Measurements from ENCODE around the gene CAMK2D.

Gene CAMK2D

DNA sequence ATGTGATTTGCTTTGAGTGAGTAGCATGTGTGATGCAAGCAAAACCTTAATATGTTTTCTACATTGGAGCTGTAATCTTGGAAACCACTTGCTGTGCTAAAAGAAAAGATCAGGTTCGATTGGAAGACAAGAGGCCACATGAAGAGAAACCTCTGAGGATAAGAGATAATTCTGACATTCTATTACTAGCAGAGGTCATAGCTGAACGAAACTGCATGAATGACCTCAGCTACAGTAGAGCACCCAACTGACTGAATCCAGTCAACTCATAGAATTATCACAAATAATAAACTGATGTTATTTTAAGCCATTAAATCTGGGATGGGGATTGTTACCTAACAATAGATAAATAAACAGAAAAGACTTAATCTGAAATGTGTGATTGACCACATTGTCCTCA lies 147.1 kb downstream of the CAMK2D start:
- DNase-seq (ENCODE audit: extremely low read depth in 1 of 2, low read depth in 1 of 2): no peak

DNA sequence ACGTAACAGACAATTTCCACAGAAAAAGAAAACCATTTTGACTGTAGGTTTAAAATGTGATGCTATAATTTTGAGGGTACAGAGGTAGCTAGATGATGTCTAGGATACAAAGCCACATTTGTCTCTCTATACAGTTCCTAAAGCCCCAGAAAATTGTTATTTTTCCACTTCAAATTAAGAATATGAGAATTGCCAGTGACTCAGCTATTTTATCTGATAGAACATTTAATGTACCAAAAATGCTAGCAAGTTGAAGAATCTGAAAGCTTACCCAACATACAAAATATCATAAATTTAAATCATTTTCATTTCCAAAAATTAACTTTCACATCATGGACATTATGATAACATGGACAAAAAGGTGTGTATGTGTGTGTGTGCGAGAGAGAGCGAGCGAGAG lies 148.0 kb downstream of the CAMK2D start:
- no peak for DNase-seq (ENCODE audit: extremely low read depth in 1 of 2, low read depth in 1 of 2)

DNA sequence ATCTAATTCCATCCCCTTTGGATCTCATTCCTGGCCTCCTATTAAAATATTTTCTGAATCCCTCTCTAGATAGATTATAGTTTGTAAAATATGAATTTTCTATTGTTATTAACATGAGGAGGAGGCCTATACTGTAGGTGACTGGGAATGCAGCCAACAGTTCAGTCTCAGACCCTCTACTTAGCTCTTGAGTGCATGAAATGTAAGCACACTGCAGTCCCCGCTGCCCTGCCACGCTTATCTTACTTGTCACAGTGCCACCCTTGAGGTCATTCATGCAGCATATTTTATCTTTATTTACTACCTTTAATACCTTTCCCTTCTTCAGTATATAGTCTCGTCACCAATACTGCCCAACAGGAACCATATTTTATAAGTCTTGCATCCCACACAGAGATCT lies 151.0 kb downstream of the CAMK2D start:
- no peak for DNase-seq (ENCODE audit: extremely low read depth in 1 of 2, low read depth in 1 of 2)

DNA sequence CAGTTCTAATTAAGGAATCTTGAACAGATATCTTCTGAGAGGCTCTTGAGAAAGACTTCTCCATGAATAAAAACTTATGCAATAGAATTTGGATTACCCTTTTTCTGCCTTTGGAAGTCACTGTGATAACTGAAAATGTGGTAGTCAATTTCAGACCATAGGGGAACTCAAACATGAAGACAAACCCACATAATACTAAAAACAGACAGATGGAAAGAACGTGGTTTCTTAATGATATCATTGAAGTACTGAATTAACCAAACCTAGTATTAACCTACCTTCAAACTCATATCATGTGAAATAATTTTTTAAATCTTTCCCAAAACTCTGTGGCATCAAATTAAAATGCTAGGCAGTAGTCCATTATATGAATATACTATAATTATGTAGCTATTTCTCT lies 153.5 kb downstream of the CAMK2D start:
- no peak for DNase-seq (ENCODE audit: extremely low read depth in 1 of 2, low read depth in 1 of 2)

- DNase-seq (ENCODE audit: extremely low read depth in 1 of 2, low read depth in 1 of 2): no peak
These were observed 154.3 kb downstream of the CAMK2D start for GRCh38 chr4:113607147-113607720.

- no peak for DNase-seq (ENCODE audit: extremely low read depth in 1 of 2, low read depth in 1 of 2)
These were observed 156.6 kb downstream of the CAMK2D start for GRCh38 chr4:113604955-113605354.

- DNase-seq (ENCODE audit: extremely low read depth in 1 of 2, low read depth in 1 of 2): no peak
These were observed 157.6 kb downstream of the CAMK2D start for GRCh38 chr4:113603911-113604310.

- no peak for DNase-seq (ENCODE audit: extremely low read depth in 1 of 2, low read depth in 1 of 2)
These were observed 158.8 kb downstream of the CAMK2D start for GRCh38 chr4:113602646-113603228.

GRCh38 chr4:113601636-113602035 lies 159.9 kb downstream of the CAMK2D start:
- DNase-seq (ENCODE audit: extremely low read depth in 1 of 2, low read depth in 1 of 2): no peak

GRCh38 chr4:113596396-113596795 lies 165.1 kb downstream of the CAMK2D start:
- no peak for DNase-seq (ENCODE audit: extremely low read depth in 1 of 2, low read depth in 1 of 2)

DNA sequence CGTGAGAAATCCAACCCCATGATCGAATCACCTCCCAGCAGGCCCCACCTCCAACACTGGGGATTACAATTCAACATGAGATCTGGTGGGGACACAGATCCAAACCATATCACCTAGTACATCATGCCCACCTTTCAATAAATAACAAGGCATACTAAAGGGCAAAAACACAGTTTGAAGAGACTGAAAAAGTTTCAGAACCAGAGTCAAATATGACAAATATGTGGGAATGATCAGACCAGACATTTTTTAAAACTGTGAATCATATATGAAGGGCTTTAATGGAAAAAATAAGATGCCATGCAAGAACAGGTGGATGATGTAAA lies 167.3 kb downstream of the CAMK2D start:
- DNase-seq (ENCODE audit: extremely low read depth in 1 of 2, low read depth in 1 of 2): no peak

GRCh38 chr4:113593400-113594230 lies 167.9 kb downstream of the CAMK2D start:
- no peak for DNase-seq (ENCODE audit: extremely low read depth in 1 of 2, low read depth in 1 of 2)

DNA sequence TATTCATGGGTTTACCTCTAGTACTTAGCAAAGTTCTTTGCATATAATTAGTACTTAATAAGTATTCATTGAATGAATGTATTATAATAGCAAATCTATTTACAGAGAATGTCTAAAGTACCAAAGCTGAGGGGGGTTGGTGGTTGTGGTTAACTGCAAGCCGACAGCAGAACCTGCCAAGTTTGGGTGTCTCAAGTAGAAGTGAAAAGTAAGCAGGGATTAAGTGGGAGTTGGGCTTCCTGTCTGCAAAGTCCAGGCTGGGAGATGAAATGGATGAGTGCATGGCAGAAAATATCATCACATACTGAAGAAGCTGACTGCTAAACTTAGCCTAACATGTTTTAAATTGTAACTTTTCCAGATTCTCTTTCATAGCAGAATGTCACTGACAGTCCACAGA lies 169.6 kb downstream of the CAMK2D start:
- no peak for DNase-seq (ENCODE audit: extremely low read depth in 1 of 2, low read depth in 1 of 2)

GRCh38 chr4:113588895-113589668 lies 172.5 kb downstream of the CAMK2D start:
- DNase-seq (ENCODE audit: extremely low read depth in 1 of 2, low read depth in 1 of 2): no peak

DNA sequence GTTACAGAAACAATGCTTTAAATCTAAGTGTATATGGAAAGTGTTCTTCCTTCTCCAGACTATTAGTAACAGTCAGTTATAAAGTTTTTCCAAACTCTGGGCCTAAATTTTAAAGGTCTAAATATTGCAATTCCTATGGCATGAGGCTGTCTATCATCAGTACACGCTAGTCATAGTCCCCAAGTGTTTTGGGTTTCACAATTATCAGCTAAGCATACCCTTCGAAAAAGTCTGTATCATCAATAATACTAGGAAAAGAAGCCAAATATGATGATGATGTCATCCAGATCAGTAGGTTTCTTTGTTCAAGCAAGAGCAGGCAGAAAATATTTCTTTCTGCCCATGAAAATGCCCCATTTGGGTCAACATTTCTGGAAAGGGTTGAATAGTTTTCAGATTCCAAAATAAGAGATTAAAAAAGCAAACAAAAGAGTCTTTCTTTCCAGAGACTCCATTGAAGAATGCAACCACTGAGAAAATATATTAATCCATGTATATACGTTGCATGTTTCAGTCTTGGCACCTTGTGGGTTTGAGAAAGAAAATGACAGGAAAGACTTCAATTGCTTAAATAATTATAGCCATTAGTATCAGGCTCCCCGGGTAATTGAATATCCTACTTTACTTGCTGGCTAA lies 173.8 kb downstream of the CAMK2D start:
- DNase-seq (ENCODE audit: extremely low read depth in 1 of 2, low read depth in 1 of 2): no peak

DNA sequence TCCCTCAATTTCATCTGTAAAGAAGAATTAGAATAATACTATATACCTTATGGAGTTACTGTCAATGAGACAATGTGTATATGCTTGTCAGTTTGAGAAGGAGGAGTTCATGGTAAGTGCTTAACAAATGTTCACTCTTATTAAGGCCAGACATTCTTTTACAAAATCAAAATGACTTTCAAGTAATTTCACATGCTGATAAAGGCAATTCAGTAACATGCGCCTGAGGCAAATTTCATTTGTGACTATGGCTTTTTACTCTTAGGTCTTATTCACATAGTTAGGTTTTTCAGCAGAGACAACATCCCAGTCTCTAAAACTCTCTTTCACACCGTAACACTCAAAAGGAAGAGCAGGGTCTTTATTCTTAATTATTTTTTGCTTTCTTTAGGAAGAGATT lies 174.4 kb downstream of the CAMK2D start:
- DNase-seq (ENCODE audit: extremely low read depth in 1 of 2, low read depth in 1 of 2): no peak

DNA sequence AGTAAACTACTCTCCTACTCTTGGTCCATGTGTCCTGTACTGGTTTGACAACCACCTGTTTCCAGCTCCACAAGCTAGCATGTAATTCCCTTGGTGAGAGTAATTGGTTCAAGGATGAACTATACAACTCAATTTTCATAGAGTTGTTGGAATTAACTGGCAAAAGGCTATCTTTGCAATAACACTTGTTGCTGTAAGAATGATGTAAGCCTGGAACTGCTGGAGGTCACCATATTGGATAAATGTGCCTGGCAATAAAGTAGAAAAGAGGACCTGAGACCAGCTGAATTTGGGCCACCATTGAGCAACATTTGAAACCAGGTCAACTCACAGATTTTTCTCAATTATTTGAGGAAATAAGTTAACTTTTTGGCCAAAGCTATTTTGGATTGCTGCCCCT lies 175.5 kb downstream of the CAMK2D start:
- no peak for DNase-seq (ENCODE audit: extremely low read depth in 1 of 2, low read depth in 1 of 2)

DNA sequence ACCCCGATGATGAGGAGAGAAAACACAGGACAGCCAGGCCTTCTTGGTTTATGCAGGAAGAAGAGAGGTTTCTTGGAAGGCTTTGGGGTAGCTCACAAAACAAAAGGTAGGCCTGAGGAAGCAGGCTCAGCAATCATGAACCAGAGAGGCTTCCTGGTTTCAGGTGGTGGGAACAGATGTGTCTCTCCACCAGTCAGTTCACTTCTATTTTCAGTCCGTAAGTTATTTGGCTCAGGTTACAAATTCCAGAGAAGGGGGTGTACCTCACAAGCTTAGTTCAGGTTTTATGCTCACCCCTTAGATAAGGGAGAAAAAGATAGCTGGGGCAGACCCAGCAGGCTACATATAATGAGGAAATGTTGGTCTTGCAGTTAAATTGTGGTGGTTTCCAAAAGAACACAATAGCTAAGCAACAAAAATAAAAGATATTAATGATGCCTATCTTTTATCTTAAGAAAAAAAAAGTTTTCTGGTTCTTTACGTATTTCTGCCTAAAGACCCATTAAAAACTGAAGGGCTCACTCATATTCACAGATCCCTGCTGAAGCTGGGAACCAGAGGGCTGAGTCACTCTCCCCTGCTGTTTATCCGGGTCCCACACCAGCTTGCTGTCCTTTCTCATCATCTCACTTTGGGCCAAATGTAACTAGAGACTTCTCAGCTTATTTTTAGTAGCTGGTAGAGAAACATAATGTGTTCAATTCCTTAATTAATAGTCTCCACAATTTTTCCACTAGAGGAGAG lies 177.0 kb downstream of the CAMK2D start:
- DNase-seq (ENCODE audit: extremely low read depth in 1 of 2, low read depth in 1 of 2): no peak

GRCh38 chr4:113582737-113583136 lies 178.8 kb downstream of the CAMK2D start:
- no peak for DNase-seq (ENCODE audit: extremely low read depth in 1 of 2, low read depth in 1 of 2)

GRCh38 chr4:113579360-113579759 lies 182.2 kb downstream of the CAMK2D start:
- no peak for DNase-seq (ENCODE audit: extremely low read depth in 1 of 2, low read depth in 1 of 2)

Data from activated CD8-positive, alpha-beta memory T cell treated with anti-CD3 and anti-CD28 coated beads for 1 hour (primary cell).